Activated CD4-positive, alpha-beta T cell treated with anti-CD3 and anti-CD28 coated beads for 4 hours (primary cell): ENCODE data around the gene SYNM.

Source experiments
- DNase-seq, 2 donors: peaks; one replicate each; pipeline ENCODE4 v3.0.0-alpha.2; 2020

Gene SYNM

GRCh38 chr15:99123713-99124451 is 19.0 kb downstream of the SYNM start:
- no peak for DNase-seq

- no peak for DNase-seq
Measured at GRCh38 chr15:99124641-99125040, 19.8 kb downstream of the SYNM start.

GRCh38 chr15:99125061-99125891 is 20.4 kb downstream of the SYNM start:
- no peak for DNase-seq

GRCh38 chr15:99126131-99126588 is 21.3 kb downstream of the SYNM start:
- no peak for DNase-seq

- DNase-seq: no peak
Measured at GRCh38 chr15:99126930-99127329, 22.1 kb downstream of the SYNM start.

GRCh38 chr15:99127773-99128172 is 22.9 kb downstream of the SYNM start:
- no peak for DNase-seq

- no peak for DNase-seq
Measured at GRCh38 chr15:99128411-99128810, 23.5 kb downstream of the SYNM start.

- no peak for DNase-seq
Measured at GRCh38 chr15:99129644-99130043, 24.8 kb downstream of the SYNM start.

GRCh38 chr15:99130314-99130713 is 25.4 kb downstream of the SYNM start:
- DNase-seq: no peak

- no peak for DNase-seq
Measured at GRCh38 chr15:99130765-99131440, 26.0 kb downstream of the SYNM start.

GRCh38 chr15:99131441-99132023 is 26.7 kb downstream of the SYNM start:
- DNase-seq: no peak

GRCh38 chr15:99132122-99132521 is 27.2 kb downstream of the SYNM start:
- DNase-seq: no peak

- no peak for DNase-seq
Measured at GRCh38 chr15:99132634-99133287, 27.9 kb downstream of the SYNM start.

- DNase-seq: no peak
Measured at GRCh38 chr15:99134317-99134821, 29.5 kb downstream of the SYNM start.

- no peak for DNase-seq
Measured at GRCh38 chr15:99135194-99135593, 30.3 kb downstream of the SYNM start.

- no peak for DNase-seq
Measured at GRCh38 chr15:99137111-99137546, 32.2 kb downstream of the SYNM start.

GRCh38 chr15:99137877-99138276 is 33.0 kb downstream of the SYNM start:
- no peak for DNase-seq

GRCh38 chr15:99138491-99138982 is 33.7 kb downstream of the SYNM start:
- no peak for DNase-seq

- no peak for DNase-seq
Measured at GRCh38 chr15:99139276-99139675, 34.4 kb downstream of the SYNM start.

GRCh38 chr15:99140590-99140989 is 35.7 kb downstream of the SYNM start:
- DNase-seq: no peak

- DNase-seq: no peak
Measured at GRCh38 chr15:99141943-99142342, 37.1 kb downstream of the SYNM start.

GRCh38 chr15:99142562-99142961 is 37.7 kb downstream of the SYNM start:
- DNase-seq: no peak
